ENCODE measurements around the gene CCDC88C. TPM values are rescaled to one million over a fixed set of nuclear protein-coding genes. Genes with fewer than 3 reads are reported as not detected.
A peak's percentile ranks its signal among the peaks of the same experiment; 100 is the strongest.

Gene CCDC88C
- polyA plus RNA-seq, 2 of the 4 experiments (the other 2 are of a cell fraction): 2.9 to 3.7 TPM

GRCh38 chr14:91371011-91371989 lies 46.3 kb downstream of the CCDC88C start:
- Histone ChIP-seq H3K27ac (no peak overlapping the region), H3K9me3 (no peaks in the 10 kb centered on the region), H3K4me2 (no peak overlapping the region), H3K4me3 (no peak overlapping the region), H3K4me1 (no peaks in the 10 kb centered on the region)
- FAIRE-seq: no peak
- POLR2A ChIA-PET: no interaction called here
- TF ChIP-seq NFE2L2 (conservative IDR thresholded peaks at IDR 0.05; ENCODE audit: low read length) (no peak), MAFK (IDR thresholded peaks at IDR 0.05; ENCODE audit: partially characterized antibody) (peak; percentile 32), BCL3 (IDR thresholded peaks at IDR 0.05) (no peak), JUNB (IDR thresholded peaks at IDR 0.05) (no peak), NPAS2 (CRISPR knock-in tag; IDR thresholded peaks at IDR 0.05; ENCODE audit: borderline replicate concordance) (no peak)
- ATAC-seq: no peak
- 83% methylated on average over 13 of the region's 19 CpGs for WGBS (ENCODE audit: missing lambda C conversion rate)
- DNase-seq (ENCODE audit: low read depth in 1 of 2, low spot score in 1 of 2): no peak
- CTCF ChIA-PET: interaction anchor here (1.3 to 2.0 kb wide), 2 partner anchors 47 to 48 kb away, joined by 3 to 7 read pairs; no protein-coding TSS in a partner anchor

GRCh38 chr14:91369628-91370445 lies 47.8 kb downstream of the CCDC88C start:
- TF ChIP-seq PBX3 (IDR thresholded peaks at IDR 0.05): no peak
- TF ChIP-seq RAD21 (conservative IDR thresholded peaks at IDR 0.05 in 1 of 2, IDR thresholded peaks at IDR 0.05 in 1 of 2): no peak
- no peak for TF ChIP-seq ZNF302 (CRISPR knock-in tag; IDR thresholded peaks at IDR 0.05)
- no peak for TF ChIP-seq HMGXB4 (CRISPR knock-in tag; IDR thresholded peaks at IDR 0.05; ENCODE audit: borderline replicate concordance)
- TF ChIP-seq GATA3 (IDR thresholded peaks at IDR 0.05; ENCODE audit: borderline replicate concordance): no peak
- Histone ChIP-seq H3K4me3 (no peak overlapping the region), H3K4me1 (no peaks in the 10 kb centered on the region), H3K9me3 (no peaks in the 10 kb centered on the region), H3K4me2 (no peak overlapping the region), H3K27ac (no peak overlapping the region)
- no peak for DNase-seq (ENCODE audit: low read depth in 1 of 2, low spot score in 1 of 2)
- 76% methylated on average over 24 of the region's 24 CpGs for WGBS (ENCODE audit: missing lambda C conversion rate)
- no peak for ATAC-seq
- FAIRE-seq: no peak
- CTCF ChIA-PET: no interaction called here
- POLR2A ChIA-PET: no interaction called here

GRCh38 chr14:91368776-91369416 lies 48.7 kb downstream of the CCDC88C start:
- no peak overlapping the region for H3K27ac ChIP-seq
- WGBS (ENCODE audit: missing lambda C conversion rate): 93% methylated on average over 19 of the region's 19 CpGs
- FAIRE-seq: no peak
- ATAC-seq: no peak
- H3K4me1 ChIP-seq: no peaks in the 10 kb centered on the region
- CTCF ChIA-PET: no interaction called here
- TF ChIP-seq MYC (IDR thresholded peaks at IDR 0.05; ENCODE audit: borderline replicate concordance, low read length): no peak
- TF ChIP-seq FOSB (CRISPR knock-in tag; IDR thresholded peaks at IDR 0.05): no peak
- TF ChIP-seq MAX (IDR thresholded peaks at IDR 0.05): no peak
- no peak for TF ChIP-seq RNF2 (IDR thresholded peaks at IDR 0.05; ENCODE audit: borderline replicate concordance, low read depth)
- TF ChIP-seq ZFP36 (IDR thresholded peaks at IDR 0.05; ENCODE audit: borderline replicate concordance, partially characterized antibody): no peak
- H3K4me3 ChIP-seq: no peak overlapping the region
- POLR2A ChIA-PET: no interaction called here
- no peak overlapping the region for H3K4me2 ChIP-seq
- no peaks in the 10 kb centered on the region for H3K9me3 ChIP-seq
- no peak for DNase-seq (ENCODE audit: low read depth in 1 of 2, low spot score in 1 of 2)

Measured in A549 (cell line).